SKM-1 (cell line): ENCODE results near the gene ABLIM3.

Experiments used
- DNase-seq: peaks from one replicate; lab custom pipeline; 2025; ENCODE audit not compliant: unreplicated experiment; lab: John Stamatoyannopoulos, UW

Gene ABLIM3

GRCh38 chr5:149301744-149302380 is 160.6 kb downstream of the ABLIM3 start:
- no peak for DNase-seq

DNA sequence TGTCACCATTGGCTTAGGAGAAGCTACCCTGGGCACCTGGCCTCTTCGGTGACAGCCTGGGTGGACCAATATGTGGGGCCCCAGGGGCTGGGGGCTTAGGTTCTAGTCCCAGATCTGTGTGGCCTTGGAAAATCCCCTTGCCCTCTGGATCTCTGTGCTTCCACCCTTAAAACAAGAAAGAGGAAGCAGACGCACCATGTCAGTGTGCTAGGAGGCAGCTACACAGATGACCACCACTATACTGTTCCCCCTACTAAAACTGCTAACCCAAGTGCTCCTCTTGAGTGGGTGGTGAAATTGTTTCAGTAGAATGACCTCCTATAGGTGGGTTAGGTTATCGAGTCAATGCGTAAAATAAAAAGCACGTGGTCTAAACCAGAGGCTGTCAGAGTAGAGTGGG is 161.3 kb downstream of the ABLIM3 start:
- no peak for DNase-seq

- no peak for DNase-seq
Observed at GRCh38 chr5:149303210-149303609, 161.9 kb downstream of the ABLIM3 start.

DNA sequence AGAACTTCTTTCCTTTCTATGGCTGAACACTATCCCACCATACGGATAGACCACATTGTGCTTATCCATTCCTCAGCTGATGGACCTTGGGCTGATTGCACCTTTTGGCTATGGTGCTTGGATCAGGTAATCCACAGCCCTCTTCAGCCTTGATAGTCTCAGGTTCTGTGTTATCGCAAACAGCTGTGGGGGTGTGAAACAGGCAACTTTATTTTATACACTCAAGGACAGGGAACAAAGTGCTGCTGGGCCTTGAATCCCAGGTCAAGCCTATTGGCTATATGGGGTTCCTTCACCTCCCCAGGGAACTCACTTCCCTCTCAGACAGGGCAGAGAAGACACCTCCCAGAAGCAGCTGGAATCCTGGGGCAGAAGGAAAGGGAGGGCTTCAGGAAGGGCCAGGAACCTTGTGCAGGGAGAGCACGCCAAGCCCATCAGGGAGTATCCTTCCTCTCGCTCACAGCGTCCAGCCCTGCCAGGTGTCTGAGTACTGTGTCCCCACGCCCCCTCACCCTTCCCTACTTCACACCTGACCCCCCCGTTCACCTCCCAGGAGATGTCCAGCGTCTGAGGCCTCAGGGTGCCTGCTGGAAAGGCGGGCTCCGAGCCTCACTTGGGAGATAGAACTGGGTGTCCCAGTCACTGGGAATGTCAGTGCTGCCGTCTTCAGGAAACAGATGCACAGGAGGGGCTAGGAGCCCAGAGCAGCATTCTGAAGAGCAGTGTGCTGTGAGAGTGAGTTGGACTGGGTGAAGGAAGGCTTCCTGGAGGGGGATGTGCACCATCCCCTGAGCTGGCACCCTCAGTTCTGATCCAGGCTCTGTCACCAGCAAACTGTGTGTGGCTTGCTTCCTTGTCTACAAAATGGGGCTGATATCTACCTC is 163.1 kb downstream of the ABLIM3 start:
- DNase-seq = no peak

GRCh38 chr5:149309354-149309753 is 168.1 kb downstream of the ABLIM3 start:
- no peak for DNase-seq
